GM12892 (cell line): ENCODE results near the gene SAP30L.
A peak's percentile ranks its signal among the peaks of the same experiment; 100 is the strongest.

Source experiments
- DNase-seq: peaks from one replicate; pipeline ENCODE4 v3.0.0; 2011; ENCODE audit not compliant: insufficient read length
- FAIRE-seq: peaks from 2 replicates; lab custom pipeline; 2011; peaks lifted over from hg19 to GRCh38; lab: Jason Lieb, UNC
- POLR2A ChIP-seq: IDR thresholded peaks from 2 replicates; pipeline ENCODE4 v1.6.1; 2011; ENCODE audit warnings: low read depth, low read length, control low read depth
- POLR2AphosphoS5 ChIP-seq: IDR thresholded peaks from 2 replicates; pipeline ENCODE4 v1.6.1; 2011; ENCODE audit warnings: low read depth, low read length, control low read depth
- TAF1 ChIP-seq: IDR thresholded peaks from 2 replicates; pipeline ENCODE4 v1.6.1; 2011; ENCODE audit warnings: low read depth, mild to moderate bottlenecking, control low read depth, low read length, borderline replicate concordance

The SAP30L gene

DNA sequence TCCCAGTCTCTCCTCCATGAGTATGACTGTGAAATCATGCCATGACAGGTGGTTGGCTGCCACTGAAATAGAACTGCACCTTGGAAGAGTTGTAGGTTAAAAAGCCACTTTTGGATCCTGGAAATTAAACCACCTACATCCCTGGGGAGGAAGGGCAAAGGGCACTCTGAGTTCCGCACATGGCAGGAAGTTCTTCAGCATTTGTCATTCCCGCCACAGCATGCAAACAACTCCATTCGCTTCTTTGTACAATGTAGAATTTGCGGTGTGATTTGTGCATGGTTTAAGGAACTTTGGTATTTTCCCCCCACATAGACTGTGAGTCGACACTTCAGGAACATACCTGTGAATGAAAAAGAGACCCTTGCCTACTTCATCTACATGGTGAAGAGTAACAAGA is 9.8 kb downstream of the SAP30L start:
- no peak for TF ChIP-seq TAF1
- no peak for TF ChIP-seq POLR2A
- no peak for TF ChIP-seq POLR2AphosphoS5
- FAIRE-seq (no peak), DNase-seq (no peak)

DNA sequence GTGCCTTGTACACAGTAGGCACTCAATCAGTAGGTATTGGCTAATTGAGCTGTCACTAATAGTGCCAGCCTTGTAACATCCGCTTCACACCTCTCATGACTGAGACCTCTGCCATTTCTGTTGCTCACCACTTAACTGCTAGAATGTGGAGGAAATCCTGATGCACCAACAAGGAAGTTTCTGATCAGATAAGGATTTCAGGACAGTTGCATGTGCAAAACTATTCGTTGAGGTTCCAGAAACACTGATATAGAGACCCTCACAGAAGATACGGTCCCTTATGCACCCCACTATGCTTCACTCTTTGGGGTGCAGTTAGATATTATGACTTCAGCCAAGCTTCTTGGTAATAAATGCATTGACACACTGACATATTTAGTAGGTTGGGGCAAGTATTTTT is 10.7 kb downstream of the SAP30L start:
- TF ChIP-seq POLR2A (no peak), POLR2AphosphoS5 (no peak), TAF1 (no peak)
- DNase-seq = no peak
- FAIRE-seq = no peak

GRCh38 chr5:154459015-154459414 is 13.2 kb downstream of the SAP30L start:
- TF ChIP-seq POLR2A (no peak), TAF1 (no peak)
- DNase-seq (no peak), FAIRE-seq (no peak)

DNA sequence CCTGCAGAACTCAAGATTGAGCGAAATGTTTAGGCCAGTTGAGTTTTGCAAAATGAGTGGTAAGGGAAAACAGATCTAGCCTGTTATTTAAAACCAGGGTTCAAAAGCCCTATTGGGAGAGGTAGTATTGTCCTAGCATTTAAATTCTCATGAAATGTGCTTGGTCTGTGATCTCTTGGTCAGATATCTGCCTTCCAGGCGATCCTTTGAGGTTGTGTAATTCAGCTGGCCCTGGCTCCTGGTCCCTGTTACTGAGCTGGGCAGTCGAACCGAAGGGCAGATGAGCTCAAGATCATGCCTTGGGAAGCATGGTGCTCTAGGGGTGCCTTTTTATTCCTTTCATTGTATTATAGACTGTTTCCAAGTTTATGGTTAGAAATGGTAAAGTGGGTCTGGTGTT is 14.4 kb downstream of the SAP30L start:
- no peak for FAIRE-seq
- DNase-seq = no peak
- TF ChIP-seq TAF1 = no peak
- TF ChIP-seq POLR2A = no peak
- TF ChIP-seq POLR2AphosphoS5 = no peak

- TF ChIP-seq POLR2A (no peak), POLR2AphosphoS5 (no peak), TAF1 (no peak)
- FAIRE-seq (no peak), DNase-seq (no peak)
These were observed 15.7 kb downstream of the SAP30L start for GRCh38 chr5:154461531-154461930.

GRCh38 chr5:154464438-154464837 is 18.6 kb downstream of the SAP30L start:
- no peak for FAIRE-seq

DNA sequence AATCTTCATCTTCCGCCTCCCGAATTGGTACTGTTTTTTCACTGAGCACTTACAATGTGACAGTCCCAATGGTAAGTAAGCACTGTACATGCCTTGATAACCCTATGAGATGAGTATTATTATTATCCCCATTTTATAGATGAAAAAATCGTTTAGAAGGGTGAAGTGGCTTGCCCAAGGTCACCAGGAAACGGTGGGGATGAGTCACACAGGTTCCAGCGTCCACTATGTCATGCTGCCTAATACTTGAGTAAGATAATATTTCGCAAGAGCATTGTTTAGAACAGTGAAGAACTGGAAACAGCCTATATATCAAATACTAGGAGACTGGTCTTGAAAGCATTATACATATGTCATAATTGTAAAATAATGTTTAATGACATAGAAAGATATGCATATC is 19.4 kb downstream of the SAP30L start:
- no peak for FAIRE-seq
- no peak for DNase-seq
- no peak for TF ChIP-seq POLR2A
- no peak for TF ChIP-seq POLR2AphosphoS5
- TF ChIP-seq TAF1 = no peak

More at GRCh38 chr5:154464438-154464837, 18.6 kb downstream of the SAP30L start:
- DNase-seq = no peak
- TF ChIP-seq POLR2AphosphoS5 (no peak), TAF1 (no peak), POLR2A (no peak)

GRCh38 chr5:154466147-154466546 is 20.4 kb downstream of the SAP30L start:
- no peak for FAIRE-seq
- TF ChIP-seq POLR2AphosphoS5 = no peak
- no peak for TF ChIP-seq POLR2A
- TF ChIP-seq TAF1 = no peak
- no peak for DNase-seq

DNA sequence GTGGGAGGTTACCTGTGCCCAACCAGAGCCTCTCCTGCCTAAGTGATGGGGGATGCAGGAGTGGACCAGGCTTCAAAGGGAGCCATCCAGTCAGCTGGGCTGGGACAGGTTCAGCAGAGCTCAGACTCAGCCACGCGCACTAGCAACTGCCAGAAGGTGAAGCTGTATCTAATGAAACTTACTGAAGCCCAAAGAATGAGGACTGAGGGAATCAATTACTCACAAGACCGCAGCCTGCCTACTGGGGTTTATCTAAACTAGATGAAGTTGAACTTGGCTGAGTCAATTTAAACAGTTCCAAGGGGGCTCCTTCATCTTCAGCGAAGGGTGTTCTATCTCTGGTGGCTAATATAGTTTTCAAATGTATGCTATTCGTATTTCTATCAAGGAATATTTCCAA is 20.9 kb downstream of the SAP30L start:
- FAIRE-seq = no peak
- no peak for DNase-seq
- TF ChIP-seq POLR2AphosphoS5 = no peak
- no peak for TF ChIP-seq POLR2A
- no peak for TF ChIP-seq TAF1

- DNase-seq (peak; percentile 75), FAIRE-seq (peak; percentile 76)
These were observed 22.0 kb downstream of the SAP30L start for GRCh38 chr5:154467655-154468354.

GRCh38 chr5:154470137-154470536 is 24.3 kb downstream of the SAP30L start:
- DNase-seq = no peak
- no peak for TF ChIP-seq POLR2AphosphoS5
- no peak for TF ChIP-seq POLR2A
- no peak for FAIRE-seq

More at GRCh38 chr5:154467655-154468354, 22.0 kb downstream of the SAP30L start:
- no peak for TF ChIP-seq POLR2A
- TF ChIP-seq TAF1 = no peak
- TF ChIP-seq POLR2AphosphoS5 = no peak
